Measurements from ENCODE around the gene SPDYA.

DNA sequence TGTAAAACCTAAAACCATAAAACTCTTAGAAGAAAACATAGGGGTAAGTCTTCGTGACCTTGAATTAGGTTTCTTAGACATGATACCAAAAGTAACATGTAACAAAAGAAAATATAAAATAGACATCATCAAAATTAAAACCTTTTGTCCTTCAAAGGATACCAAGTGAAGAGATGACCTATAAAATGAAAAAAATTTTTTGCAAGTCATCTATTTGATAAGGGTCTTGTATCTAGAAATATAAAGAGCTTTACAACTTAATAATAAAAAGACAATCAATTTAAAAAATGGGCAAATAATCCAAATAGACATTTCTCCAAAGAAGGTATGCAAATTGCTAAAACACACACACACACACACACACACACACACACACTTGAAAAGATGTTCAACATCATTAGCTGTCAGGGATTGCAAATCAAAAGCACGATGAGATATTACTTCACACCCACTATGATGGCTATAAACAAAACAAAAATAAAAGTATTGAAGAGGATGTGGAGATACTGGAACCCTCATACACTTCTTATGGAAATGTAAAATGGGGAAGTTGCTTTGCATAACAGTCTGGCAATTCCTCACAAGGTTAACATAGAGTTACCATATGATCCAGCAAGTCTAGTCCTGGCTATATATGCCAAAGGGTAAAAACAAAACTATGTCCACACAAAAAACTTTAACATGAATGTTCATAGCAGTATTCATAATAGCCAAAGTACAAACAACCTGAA is 23.3 kb downstream of the SPDYA start:
- TF ChIP-seq, protein P1, sequence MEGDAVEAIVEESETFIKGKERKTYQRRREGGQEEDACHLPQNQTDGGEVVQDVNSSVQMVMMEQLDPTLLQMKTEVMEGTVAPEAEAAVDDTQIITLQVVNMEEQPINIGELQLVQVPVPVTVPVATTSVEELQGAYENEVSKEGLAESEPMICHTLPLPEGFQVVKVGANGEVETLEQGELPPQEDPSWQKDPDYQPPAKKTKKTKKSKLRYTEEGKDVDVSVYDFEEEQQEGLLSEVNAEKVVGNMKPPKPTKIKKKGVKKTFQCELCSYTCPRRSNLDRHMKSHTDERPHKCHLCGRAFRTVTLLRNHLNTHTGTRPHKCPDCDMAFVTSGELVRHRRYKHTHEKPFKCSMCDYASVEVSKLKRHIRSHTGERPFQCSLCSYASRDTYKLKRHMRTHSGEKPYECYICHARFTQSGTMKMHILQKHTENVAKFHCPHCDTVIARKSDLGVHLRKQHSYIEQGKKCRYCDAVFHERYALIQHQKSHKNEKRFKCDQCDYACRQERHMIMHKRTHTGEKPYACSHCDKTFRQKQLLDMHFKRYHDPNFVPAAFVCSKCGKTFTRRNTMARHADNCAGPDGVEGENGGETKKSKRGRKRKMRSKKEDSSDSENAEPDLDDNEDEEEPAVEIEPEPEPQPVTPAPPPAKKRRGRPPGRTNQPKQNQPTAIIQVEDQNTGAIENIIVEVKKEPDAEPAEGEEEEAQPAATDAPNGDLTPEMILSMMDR (IDR thresholded peaks at IDR 0.05): no peak
- TF ChIP-seq POLR2A (IDR thresholded peaks at IDR 0.05): no peak
